ENCODE measurements around the gene ZNF787.

Gene ZNF787

GRCh38 chr19:56091066-56091490, 30.0 kb downstream of the ZNF787 start:
- no peak overlapping the region for H2AK5ac ChIP-seq (ENCODE audit: low read length, severe bottlenecking)
- H3K4me3 ChIP-seq (ENCODE audit: insufficient read depth in 1 of 2, low read depth in 1 of 2, low read length in 2 of 2): no peak overlapping the region
- no peak overlapping the region for H2BK5ac ChIP-seq (ENCODE audit: low read depth, low read length, poor library complexity, severe bottlenecking)
- H4K91ac ChIP-seq (ENCODE audit: low read length): no peak overlapping the region
- WGBS: 94% methylated on average over 8 of the region's 10 CpGs
- no peak overlapping the region for H3K4me2 ChIP-seq (ENCODE audit: low read length, poor library complexity, severe bottlenecking)
- no peak overlapping the region for H2BK15ac ChIP-seq (ENCODE audit: low read depth, poor library complexity, severe bottlenecking)
- H3K4me1 ChIP-seq (ENCODE audit: control insufficient read depth, insufficient read depth, low read depth, low read length): peaks cover 15% of the 10 kb centered on the region
- peaks cover 51% of the 10 kb centered on the region for H3K79me1 ChIP-seq (replicated peaks; ENCODE audit: low read length, poor library complexity, severe bottlenecking)
- no peak overlapping the region for H4K8ac ChIP-seq (ENCODE audit: low read length)
- no peak overlapping the region for H3K23ac ChIP-seq (ENCODE audit: low read length in 2 of 2)
- no peak overlapping the region for H2BK120ac ChIP-seq (ENCODE audit: low read depth, low read length)
- no peak overlapping the region for H3K27ac ChIP-seq (ENCODE audit: low read length, poor library complexity, severe bottlenecking)
- peak overlapping the region; percentile 59 for H3K9ac ChIP-seq (ENCODE audit: low read length)
- H2BK12ac ChIP-seq (ENCODE audit: low read length in 2 of 2): no peak overlapping the region
- H3K9me3 ChIP-seq (ENCODE audit: control insufficient read depth, low read length): no peaks in the 10 kb centered on the region
- peak; percentile 34 for DNase-seq
- no peak overlapping the region for H2AFZ ChIP-seq (ENCODE audit: low read depth, low read length)
- peaks cover 27 to 73% of the 10 kb centered on the region in 2 experiments for H3K36me3 ChIP-seq (ENCODE audit: control insufficient read depth in 1 of 2, insufficient read depth in 2 of 2, low read depth in 1 of 2, low read length in 2 of 2)
- H3K4ac ChIP-seq (ENCODE audit: low read depth in 1 of 2, low read length in 2 of 2): no peak overlapping the region
- H3K14ac ChIP-seq (ENCODE audit: low read length in 2 of 2): no peak overlapping the region
- H3K18ac ChIP-seq (ENCODE audit: low read depth in 1 of 2, low read length in 2 of 2): no peak overlapping the region
- H3K27me3 ChIP-seq (ENCODE audit: control insufficient read depth in 1 of 2, insufficient read depth in 1 of 2, low read length in 2 of 2): no peaks in the 10 kb centered on the region

GRCh38 chr19:56089344-56089743, 31.8 kb downstream of the ZNF787 start:
- H3K14ac ChIP-seq (ENCODE audit: low read length in 2 of 2): no peak overlapping the region
- H3K9me3 ChIP-seq (ENCODE audit: control insufficient read depth, low read length): no peaks in the 10 kb centered on the region
- no peak overlapping the region for H4K91ac ChIP-seq (ENCODE audit: low read length)
- peaks cover 60% of the 10 kb centered on the region for H3K79me1 ChIP-seq (replicated peaks; ENCODE audit: low read length, poor library complexity, severe bottlenecking)
- H2BK12ac ChIP-seq (ENCODE audit: low read length in 2 of 2): no peak overlapping the region
- no peak overlapping the region for H3K9ac ChIP-seq (ENCODE audit: low read length)
- no peak overlapping the region for H2BK120ac ChIP-seq (ENCODE audit: low read depth, low read length)
- no peak overlapping the region for H3K4me3 ChIP-seq (ENCODE audit: insufficient read depth in 1 of 2, low read depth in 1 of 2, low read length in 2 of 2)
- peaks cover 16 to 73% of the 10 kb centered on the region in 2 experiments for H3K36me3 ChIP-seq (ENCODE audit: control insufficient read depth in 1 of 2, insufficient read depth in 2 of 2, low read depth in 1 of 2, low read length in 2 of 2)
- H2AK5ac ChIP-seq (ENCODE audit: low read length, severe bottlenecking): no peak overlapping the region
- no peak overlapping the region for H2BK15ac ChIP-seq (ENCODE audit: low read depth, poor library complexity, severe bottlenecking)
- H3K18ac ChIP-seq (ENCODE audit: low read depth in 1 of 2, low read length in 2 of 2): no peak overlapping the region
- no peak overlapping the region for H4K8ac ChIP-seq (ENCODE audit: low read length)
- H2AFZ ChIP-seq (ENCODE audit: low read depth, low read length): no peak overlapping the region
- H3K27me3 ChIP-seq (ENCODE audit: control insufficient read depth in 1 of 2, insufficient read depth in 1 of 2, low read length in 2 of 2): no peaks in the 10 kb centered on the region
- no peak for DNase-seq
- 96% methylated on average over 14 of the region's 14 CpGs for WGBS
- peaks cover 24% of the 10 kb centered on the region for H3K4me1 ChIP-seq (ENCODE audit: control insufficient read depth, insufficient read depth, low read depth, low read length)
- no peak overlapping the region for H3K23ac ChIP-seq (ENCODE audit: low read length in 2 of 2)
- H3K4ac ChIP-seq (ENCODE audit: low read depth in 1 of 2, low read length in 2 of 2): no peak overlapping the region
- H2BK5ac ChIP-seq (ENCODE audit: low read depth, low read length, poor library complexity, severe bottlenecking): no peak overlapping the region
- H3K4me2 ChIP-seq (ENCODE audit: low read length, poor library complexity, severe bottlenecking): no peak overlapping the region
- H3K27ac ChIP-seq (ENCODE audit: low read length, poor library complexity, severe bottlenecking): no peak overlapping the region

- Histone ChIP-seq H4K91ac (ENCODE audit: low read length) (no peak overlapping the region), H3K9ac (ENCODE audit: low read length) (no peak overlapping the region), H2BK5ac (ENCODE audit: low read depth, low read length, poor library complexity, severe bottlenecking) (no peak overlapping the region), H2AK5ac (ENCODE audit: low read length, severe bottlenecking) (no peak overlapping the region), H3K4me2 (ENCODE audit: low read length, poor library complexity, severe bottlenecking) (no peak overlapping the region), H2BK120ac (ENCODE audit: low read depth, low read length) (no peak overlapping the region), H3K4me3 (ENCODE audit: insufficient read depth in 1 of 2, low read depth in 1 of 2, low read length in 2 of 2) (no peak overlapping the region), H3K4me1 (ENCODE audit: control insufficient read depth, insufficient read depth, low read depth, low read length) (peaks cover 24% of the 10 kb centered on the region), H2BK12ac (ENCODE audit: low read length in 2 of 2) (no peak overlapping the region), H3K79me1 (replicated peaks; ENCODE audit: low read length, poor library complexity, severe bottlenecking) (peaks cover 59% of the 10 kb centered on the region), H2BK15ac (ENCODE audit: low read depth, poor library complexity, severe bottlenecking) (no peak overlapping the region), H3K14ac (ENCODE audit: low read length in 2 of 2) (no peak overlapping the region), H3K9me3 (ENCODE audit: control insufficient read depth, low read length) (no peaks in the 10 kb centered on the region), H2AFZ (ENCODE audit: low read depth, low read length) (no peak overlapping the region), H3K27ac (ENCODE audit: low read length, poor library complexity, severe bottlenecking) (no peak overlapping the region), H3K18ac (ENCODE audit: low read depth in 1 of 2, low read length in 2 of 2) (no peak overlapping the region), H4K8ac (ENCODE audit: low read length) (no peak overlapping the region), H3K23ac (ENCODE audit: low read length in 2 of 2) (no peak overlapping the region), H3K4ac (ENCODE audit: low read depth in 1 of 2, low read length in 2 of 2) (no peak overlapping the region), H3K27me3 (ENCODE audit: control insufficient read depth in 1 of 2, insufficient read depth in 1 of 2, low read length in 2 of 2) (no peaks in the 10 kb centered on the region), H3K36me3 (ENCODE audit: control insufficient read depth in 1 of 2, insufficient read depth in 2 of 2, low read depth in 1 of 2, low read length in 2 of 2) (peaks cover 13 to 73% of the 10 kb centered on the region in 2 experiments)
- no peak for DNase-seq
- 97% methylated on average over 63 of the region's 66 CpGs for WGBS
Observed at GRCh38 chr19:56088497-56089215, 32.4 kb downstream of the ZNF787 start.

- no peak overlapping the region for H4K91ac ChIP-seq (ENCODE audit: low read length)
- H4K8ac ChIP-seq (ENCODE audit: low read length): no peak overlapping the region
- WGBS: 98% methylated on average over 88 of the region's 104 CpGs
- no peaks in the 10 kb centered on the region for H3K9me3 ChIP-seq (ENCODE audit: control insufficient read depth, low read length)
- H3K4me3 ChIP-seq (ENCODE audit: insufficient read depth in 1 of 2, low read depth in 1 of 2, low read length in 2 of 2): no peak overlapping the region
- no peak overlapping the region for H2BK5ac ChIP-seq (ENCODE audit: low read depth, low read length, poor library complexity, severe bottlenecking)
- H3K4me2 ChIP-seq (ENCODE audit: low read length, poor library complexity, severe bottlenecking): no peak overlapping the region
- peaks cover 24% of the 10 kb centered on the region for H3K4me1 ChIP-seq (ENCODE audit: control insufficient read depth, insufficient read depth, low read depth, low read length)
- no peaks in the 10 kb centered on the region for H3K27me3 ChIP-seq (ENCODE audit: control insufficient read depth in 1 of 2, insufficient read depth in 1 of 2, low read length in 2 of 2)
- no peak overlapping the region for H3K4ac ChIP-seq (ENCODE audit: low read depth in 1 of 2, low read length in 2 of 2)
- peaks cover 51% of the 10 kb centered on the region for H3K79me1 ChIP-seq (replicated peaks; ENCODE audit: low read length, poor library complexity, severe bottlenecking)
- no peak overlapping the region for H3K18ac ChIP-seq (ENCODE audit: low read depth in 1 of 2, low read length in 2 of 2)
- H2BK12ac ChIP-seq (ENCODE audit: low read length in 2 of 2): no peak overlapping the region
- H3K27ac ChIP-seq (ENCODE audit: low read length, poor library complexity, severe bottlenecking): no peak overlapping the region
- no peak overlapping the region for H2BK120ac ChIP-seq (ENCODE audit: low read depth, low read length)
- H3K23ac ChIP-seq (ENCODE audit: low read length in 2 of 2): no peak overlapping the region
- H3K36me3 ChIP-seq (ENCODE audit: control insufficient read depth in 1 of 2, insufficient read depth in 2 of 2, low read depth in 1 of 2, low read length in 2 of 2): peaks cover 6 to 65% of the 10 kb centered on the region in 2 experiments
- H3K9ac ChIP-seq (ENCODE audit: low read length): no peak overlapping the region
- H2AFZ ChIP-seq (ENCODE audit: low read depth, low read length): no peak overlapping the region
- no peak overlapping the region for H2BK15ac ChIP-seq (ENCODE audit: low read depth, poor library complexity, severe bottlenecking)
- no peak overlapping the region for H3K14ac ChIP-seq (ENCODE audit: low read length in 2 of 2)
- DNase-seq: no peak
- H2AK5ac ChIP-seq (ENCODE audit: low read length, severe bottlenecking): no peak overlapping the region
Observed at GRCh38 chr19:56087647-56088496, 33.2 kb downstream of the ZNF787 start.

All from mesenchymal stem cell (in vitro differentiated cells and primary cell).